Suppressor macrophage treated with lipopolysaccharide for 1 hour (primary cell): ENCODE data around the gene SDHD.
"Not testable (repeated sequence)": the region's sequence is repeated elsewhere in the genome, so short reads cannot be mapped to it uniquely, and the experiment has no call there.

Experiments
- DNase-seq, 3 donors: peaks; one replicate each; pipeline ENCODE4 v3.0.0-alpha.2; 2020 to 2022

The SDHD gene

DNA sequence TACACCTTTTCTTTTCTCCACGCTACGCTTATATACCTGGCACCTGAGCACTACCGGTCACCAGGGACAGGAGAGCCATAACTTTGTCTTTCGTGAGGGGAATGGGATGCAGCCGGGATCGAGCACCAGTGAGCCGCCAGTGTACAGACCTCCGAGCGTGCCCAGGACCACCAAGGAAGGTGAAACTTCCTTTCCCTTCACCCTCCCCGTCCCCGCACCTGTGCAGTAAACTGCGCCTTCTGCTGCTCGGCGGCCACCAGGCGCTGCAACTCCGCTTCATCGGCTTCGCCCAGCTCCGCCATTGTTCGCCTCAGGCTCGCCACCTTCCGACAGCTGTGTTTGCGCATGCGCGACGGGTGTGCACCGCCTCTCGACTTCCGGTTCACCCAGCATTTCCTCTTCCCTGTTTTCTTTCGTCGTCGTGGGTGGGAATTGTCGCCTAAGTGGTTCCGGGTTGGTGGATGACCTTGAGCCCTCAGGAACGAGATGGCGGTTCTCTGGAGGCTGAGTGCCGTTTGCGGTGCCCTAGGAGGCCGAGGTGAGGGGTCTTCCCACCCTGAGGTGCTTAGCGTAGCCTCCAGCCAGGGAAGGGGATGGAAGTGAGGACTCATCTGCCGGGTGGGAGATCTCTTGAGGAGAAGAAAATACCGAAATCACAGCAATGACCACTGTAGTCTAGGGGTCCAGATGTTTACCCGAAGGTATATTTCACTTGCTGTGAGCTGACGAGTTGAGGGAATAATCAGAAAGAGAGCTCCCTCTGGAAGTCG, at the start of gene SDHD, which contains the start of gene TIMM8B:
Gene SDHD (plus strand): TSS at position 452 of the 770 bp plus-strand sequence. CDS start 35 bp downstream, at position 487.
Gene TIMM8B (minus strand): TSS at position 335 of the 770 bp plus-strand sequence. CDS start 33 bp downstream, at position 302.
- peak; percentile 97 to 99 (median 99) for DNase-seq

GRCh38 chr11:112037527-112037926, 49.1 kb upstream of the SDHD start:
- no peak for DNase-seq

- no peak for DNase-seq
These were observed 44.3 kb upstream of the SDHD start for GRCh38 chr11:112042161-112042960.

GRCh38 chr11:112042961-112043304, 43.7 kb upstream of the SDHD start:
- no peak for DNase-seq

DNA sequence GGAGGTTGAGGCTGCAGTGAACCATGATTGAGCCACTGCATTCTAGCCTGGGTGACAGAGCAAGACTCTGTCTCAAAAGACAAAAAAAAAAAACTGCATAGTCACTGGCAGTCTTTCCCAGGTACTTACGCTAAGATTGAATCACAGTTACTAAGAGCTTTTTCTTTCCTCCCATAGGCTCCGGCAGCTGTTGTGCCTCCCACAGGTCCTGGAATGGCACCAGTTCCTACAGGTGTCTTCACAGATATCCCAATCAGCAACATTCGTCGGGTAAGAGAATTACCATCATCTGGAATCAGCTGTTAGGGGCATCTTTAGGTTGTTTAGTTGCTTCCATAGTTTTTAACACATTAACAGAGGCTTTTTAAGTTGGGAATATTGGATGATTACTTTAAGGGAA, 41.7 kb upstream of the SDHD start:
- no peak for DNase-seq

GRCh38 chr11:112046647-112047046, 40.0 kb upstream of the SDHD start:
- DNase-seq, result not testable (repeated sequence)

DNA sequence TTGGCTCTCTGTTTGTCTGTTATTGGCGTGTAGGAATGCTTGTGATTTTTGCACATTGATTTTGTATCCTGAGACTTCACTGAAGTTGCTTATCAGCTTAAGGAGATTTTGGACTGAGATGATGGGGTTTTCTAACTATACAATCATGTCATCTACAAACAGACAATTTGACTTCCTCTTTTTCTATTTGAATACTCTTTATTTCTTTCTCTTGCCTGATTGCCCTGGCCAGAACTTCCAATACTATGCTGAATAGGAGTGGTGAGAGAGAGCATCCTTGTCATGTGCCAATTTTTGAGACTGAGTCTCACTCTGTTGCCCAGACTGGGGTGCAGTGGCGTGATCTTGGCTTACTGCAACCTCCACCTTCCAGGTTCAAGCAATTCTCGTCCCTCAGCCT, 38.4 kb upstream of the SDHD start:
- DNase-seq, result not testable (repeated sequence)

- no peak for DNase-seq
These were observed 36.9 kb upstream of the SDHD start for GRCh38 chr11:112049777-112050176.

DNA sequence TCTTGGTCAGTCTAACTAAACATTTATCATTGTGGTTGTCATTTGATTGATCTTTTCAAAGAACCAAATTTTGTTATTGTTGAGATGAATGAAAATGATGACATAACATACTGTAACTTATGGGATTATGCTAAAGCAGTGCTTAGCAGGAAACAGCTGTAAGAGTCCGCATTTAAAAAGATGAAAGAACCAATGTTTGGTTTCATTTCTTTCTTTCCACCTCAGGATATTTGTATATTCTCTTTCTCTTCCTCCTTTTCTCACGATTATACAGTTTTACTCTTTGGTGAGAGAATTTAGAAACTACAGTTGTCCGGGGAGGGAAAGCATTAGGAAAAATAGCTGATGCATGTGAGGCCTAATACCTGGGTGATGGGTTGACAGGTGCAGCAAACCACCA, 36.0 kb upstream of the SDHD start:
- DNase-seq, result peak; percentile 19 to 69 (median 50)

DNA sequence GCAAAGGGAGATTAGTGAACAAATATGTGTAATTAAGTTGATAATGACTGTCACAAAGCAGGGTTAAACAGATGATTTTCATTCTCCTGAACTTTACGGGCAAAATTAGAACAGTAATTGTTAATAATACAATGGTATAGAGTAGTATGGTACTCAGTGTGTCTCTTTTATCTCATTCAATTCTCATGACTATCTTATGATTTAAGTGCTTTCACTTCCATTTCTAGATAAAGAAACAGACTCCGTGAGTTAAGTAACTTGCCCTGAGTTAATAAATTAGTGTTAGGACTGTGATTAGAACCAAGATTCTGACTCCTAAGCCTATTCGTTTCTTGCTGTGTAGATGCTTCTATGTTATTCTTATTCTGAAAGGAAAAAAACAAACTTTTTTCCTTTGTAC, 34.9 kb upstream of the SDHD start:
- no peak for DNase-seq

- no peak for DNase-seq
These were observed 29.5 kb upstream of the SDHD start for GRCh38 chr11:112057170-112057569.

GRCh38 chr11:112058103-112058502, 28.6 kb upstream of the SDHD start:
- DNase-seq, result no peak

- no peak for DNase-seq
These were observed 23.8 kb upstream of the SDHD start for GRCh38 chr11:112062923-112063322.

- peak; percentile 87 to 93 (median 90) for DNase-seq
These were observed 12.5 kb upstream of the SDHD start, which contains the start of the genes NKAPD1 and PIH1D2 for GRCh38 chr11:112073941-112074811. TSS of gene NKAPD1 (plus strand) at chr11:112074299. CDS start at chr11:112075575, 1,276 bp downstream. TSS of gene PIH1D2 (minus strand) at chr11:112074017. CDS start at chr11:112073174, 843 bp downstream.

DNA sequence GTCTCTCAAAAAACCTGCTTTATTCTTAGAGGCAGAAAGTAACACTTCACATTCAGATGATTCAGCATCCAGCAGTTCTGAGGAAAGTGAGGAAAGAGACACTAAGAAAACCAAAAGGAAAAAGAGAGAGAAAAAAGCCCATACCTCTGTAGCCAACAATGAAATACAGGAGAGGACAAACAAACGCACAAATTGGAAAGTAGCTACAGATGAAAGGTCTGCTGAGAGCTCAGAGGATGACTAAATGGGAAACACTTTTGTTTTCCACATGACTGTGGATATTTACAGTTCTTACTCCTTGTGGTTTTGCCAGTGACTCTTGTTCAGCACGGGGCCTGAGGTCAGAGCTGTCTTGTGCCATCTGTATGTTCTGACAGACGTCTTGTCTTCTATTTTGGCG, 3.9 kb upstream of the SDHD start:
- DNase-seq, result peak; percentile 61 to 83 (median 68)

- DNase-seq, result peak; percentile 59 to 66 (median 66)
These were observed 751 bp upstream of the SDHD start for GRCh38 chr11:112085822-112086421.

DNA sequence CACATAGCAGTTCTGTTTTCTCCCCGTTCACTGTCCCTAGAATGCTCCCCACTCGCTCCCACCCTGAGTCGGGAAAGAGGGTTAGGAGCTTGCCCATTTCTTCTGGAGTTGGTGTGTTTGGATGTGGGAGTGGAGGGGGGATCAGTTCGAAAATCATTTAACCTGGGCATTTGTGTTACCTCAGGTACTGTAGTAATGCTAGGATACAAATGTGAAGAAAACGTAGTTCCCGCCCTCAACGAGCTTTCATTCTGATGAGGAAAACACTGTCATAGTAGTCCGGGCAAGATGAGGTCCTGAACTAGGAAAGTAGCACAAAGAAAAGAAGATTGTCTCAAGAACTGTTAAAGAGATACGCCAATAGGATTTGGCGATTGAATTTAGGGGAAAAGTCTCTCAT, 539 bp downstream of the SDHD start:
- DNase-seq, result peak in 2 of 3 donors; percentile 17 to 21

DNA sequence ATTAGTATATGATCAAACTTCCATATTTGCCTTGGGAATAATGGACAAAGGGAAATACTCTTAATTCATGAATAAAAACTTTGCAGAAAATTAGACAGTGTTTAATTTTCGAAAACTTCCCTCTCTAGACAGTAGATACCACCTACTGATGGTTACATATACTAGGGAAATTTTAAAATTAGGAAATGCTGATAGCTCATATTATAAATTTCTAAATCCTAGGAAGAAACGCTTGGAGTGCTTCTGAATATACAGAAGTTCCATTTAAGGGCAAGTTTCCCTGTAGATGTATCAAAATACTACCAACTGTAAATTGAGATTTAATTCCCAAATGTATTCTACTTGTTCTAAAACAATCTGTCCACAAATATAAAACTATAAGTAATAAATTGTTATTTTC, 8.6 kb downstream of the SDHD start:
- peak in 2 of 3 donors; percentile 45 to 57 for DNase-seq

DNA sequence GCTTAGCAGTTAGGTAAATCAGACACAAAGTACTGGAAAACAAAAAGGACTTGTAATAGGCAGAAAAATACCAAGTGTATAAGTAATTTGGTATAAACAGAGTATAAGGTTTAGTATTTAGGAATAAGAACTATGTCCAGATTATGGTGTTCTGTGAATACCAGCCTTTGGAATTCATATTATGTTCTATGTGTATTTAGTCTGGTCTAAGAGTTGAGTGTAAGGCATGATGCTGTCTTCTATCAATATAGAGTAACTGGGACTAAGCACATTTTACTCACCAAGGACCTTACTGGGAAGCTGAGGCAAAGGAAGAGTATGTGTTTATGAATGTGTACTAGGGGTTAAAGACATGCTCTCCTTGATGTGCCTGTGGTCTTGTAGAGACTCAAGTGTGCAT, 9.5 kb downstream of the SDHD start:
- DNase-seq, result no peak

DNA sequence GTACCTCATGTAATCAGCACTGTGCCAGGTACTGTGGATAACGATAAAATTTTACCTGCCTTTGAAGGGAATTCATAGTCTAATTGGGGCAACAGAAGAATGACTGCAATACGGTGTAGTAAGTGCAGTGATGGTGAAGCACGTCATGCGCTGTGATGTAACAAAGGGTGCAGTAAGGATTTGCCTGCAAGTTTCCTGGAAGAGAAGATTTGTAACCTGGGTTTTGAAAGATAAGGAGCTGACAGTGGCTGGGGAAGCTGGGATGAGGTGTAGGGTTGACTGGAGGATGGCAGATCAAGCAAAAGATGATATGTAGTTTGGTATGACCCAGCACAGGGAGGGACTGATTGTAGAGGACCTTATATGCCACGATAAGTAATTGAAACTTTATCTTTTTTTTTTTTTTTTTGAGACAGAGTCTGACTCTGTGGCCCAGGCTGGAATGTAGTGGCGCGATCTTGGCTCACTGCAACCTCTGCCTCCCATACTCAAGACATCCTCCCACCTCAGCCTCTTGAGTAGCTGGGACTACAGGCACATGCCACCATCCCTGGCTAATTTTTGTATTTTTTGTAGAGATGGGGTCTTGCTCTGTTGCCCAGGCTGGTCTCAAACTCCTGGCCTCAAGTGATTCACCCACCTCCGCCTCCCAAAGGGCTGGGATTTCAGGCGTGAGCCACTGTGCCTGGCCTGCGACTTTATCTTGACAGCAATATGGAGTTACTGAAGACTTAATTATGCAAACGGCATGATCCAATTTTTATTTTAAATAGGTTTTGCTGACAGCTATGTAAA, 11.3 kb downstream of the SDHD start:
- DNase-seq, result no peak

DNA sequence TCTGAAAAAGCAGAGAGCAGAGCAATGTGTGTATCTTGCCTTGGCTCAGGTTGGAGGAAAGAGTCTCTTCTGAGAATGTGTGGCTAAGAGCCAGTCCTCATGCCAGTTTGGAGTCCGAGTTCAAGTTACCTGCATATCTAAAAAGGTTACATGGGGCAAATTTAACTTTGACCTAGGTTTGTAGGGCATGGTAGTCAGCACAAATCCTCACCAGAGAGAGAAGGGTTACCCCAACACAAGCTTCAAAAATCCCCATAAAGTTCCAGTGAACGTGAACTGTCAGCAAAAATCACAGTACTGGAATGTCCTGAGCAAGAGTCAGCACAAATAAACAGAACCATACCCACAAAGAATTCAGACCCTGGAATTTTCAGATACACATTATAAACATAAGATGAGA, 13.8 kb downstream of the SDHD start:
- DNase-seq, result peak; percentile 68 to 90 (median 78)
